Measurements from ENCODE around the gene BSND.

The BSND gene

DNA sequence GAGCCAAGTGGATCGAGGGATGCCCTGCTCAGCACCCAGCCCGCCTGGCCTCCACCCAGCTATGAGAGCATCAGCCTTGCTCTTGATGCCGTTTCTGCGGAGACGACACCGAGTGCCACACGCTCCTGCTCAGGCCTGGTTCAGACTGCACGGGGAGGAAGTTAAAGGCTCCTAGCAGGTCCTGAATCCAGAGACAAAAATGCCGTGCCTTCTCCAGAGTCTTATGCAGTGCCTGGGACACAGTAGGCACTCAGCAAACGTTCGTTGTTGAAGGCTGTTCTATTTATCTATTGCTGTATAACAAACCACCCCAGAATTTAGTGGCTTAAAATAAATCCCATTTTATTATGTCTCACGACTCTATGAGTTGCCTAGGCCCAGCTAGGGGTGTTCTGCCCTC is 6.8 kb upstream of the BSND start:
- H3K27ac ChIP-seq (ENCODE audit: low read length): no peak overlapping the region
- no peaks in the 10 kb centered on the region for H3K36me3 ChIP-seq (replicated peaks; ENCODE audit: low read depth, low read length)
- no peak for TF ChIP-seq EZH2phosphoT487 (IDR thresholded peaks at IDR 0.05; ENCODE audit: low read depth)
- TF ChIP-seq, protein P1, sequence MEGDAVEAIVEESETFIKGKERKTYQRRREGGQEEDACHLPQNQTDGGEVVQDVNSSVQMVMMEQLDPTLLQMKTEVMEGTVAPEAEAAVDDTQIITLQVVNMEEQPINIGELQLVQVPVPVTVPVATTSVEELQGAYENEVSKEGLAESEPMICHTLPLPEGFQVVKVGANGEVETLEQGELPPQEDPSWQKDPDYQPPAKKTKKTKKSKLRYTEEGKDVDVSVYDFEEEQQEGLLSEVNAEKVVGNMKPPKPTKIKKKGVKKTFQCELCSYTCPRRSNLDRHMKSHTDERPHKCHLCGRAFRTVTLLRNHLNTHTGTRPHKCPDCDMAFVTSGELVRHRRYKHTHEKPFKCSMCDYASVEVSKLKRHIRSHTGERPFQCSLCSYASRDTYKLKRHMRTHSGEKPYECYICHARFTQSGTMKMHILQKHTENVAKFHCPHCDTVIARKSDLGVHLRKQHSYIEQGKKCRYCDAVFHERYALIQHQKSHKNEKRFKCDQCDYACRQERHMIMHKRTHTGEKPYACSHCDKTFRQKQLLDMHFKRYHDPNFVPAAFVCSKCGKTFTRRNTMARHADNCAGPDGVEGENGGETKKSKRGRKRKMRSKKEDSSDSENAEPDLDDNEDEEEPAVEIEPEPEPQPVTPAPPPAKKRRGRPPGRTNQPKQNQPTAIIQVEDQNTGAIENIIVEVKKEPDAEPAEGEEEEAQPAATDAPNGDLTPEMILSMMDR (IDR thresholded peaks at IDR 0.05; ENCODE audit: low read depth, low read length): no peak
- no peaks in the 10 kb centered on the region for H3K79me2 ChIP-seq (ENCODE audit: low read length)
- 0 out of 2 replicates have a peak, but pooled peaks cover 3% of the 10 kb centered on the region for H3K4me1 ChIP-seq (ENCODE audit: low read length)
- H4K20me1 ChIP-seq (ENCODE audit: insufficient read depth, low read length): no peaks in the 10 kb centered on the region
- H3K9me3 ChIP-seq (ENCODE audit: insufficient read depth, low read length): no peaks in the 10 kb centered on the region
- H3K4me3 ChIP-seq (ENCODE audit: low read length): no peak overlapping the region
- no peak overlapping the region for H3K4me2 ChIP-seq (ENCODE audit: low read length)
- no peak overlapping the region for H3K9ac ChIP-seq (ENCODE audit: low read length)
- H3K27me3 ChIP-seq (ENCODE audit: low read depth, low read length): peaks cover 12% of the 10 kb centered on the region; the same call in 1 of the 2 replicates
- no peak overlapping the region for H2AFZ ChIP-seq (ENCODE audit: low read depth, low read length)

DNA sequence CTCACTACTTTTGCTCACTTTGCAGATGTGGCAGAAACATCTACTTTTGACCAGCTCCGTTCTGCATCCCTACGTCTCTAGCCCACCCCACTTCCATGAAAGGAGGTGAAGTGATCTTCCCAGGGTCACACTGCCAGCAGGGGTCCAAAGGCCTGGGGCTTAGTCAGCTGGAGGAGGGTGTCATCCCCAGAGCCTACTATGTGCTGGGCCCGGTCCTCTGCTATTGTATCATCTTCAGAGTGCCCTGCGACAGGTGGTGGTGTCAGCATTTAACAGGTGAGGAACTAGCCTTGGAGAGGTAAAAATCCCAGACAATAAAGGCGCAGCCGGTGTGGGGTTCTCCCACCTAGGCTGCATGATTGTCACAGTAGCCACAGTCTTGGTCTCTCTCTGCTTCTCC is 5.6 kb upstream of the BSND start:
- no peak for TF ChIP-seq EZH2phosphoT487 (IDR thresholded peaks at IDR 0.05; ENCODE audit: low read depth)
- TF ChIP-seq, protein P1 (IDR thresholded peaks at IDR 0.05; ENCODE audit: low read depth, low read length): no peak

DNA sequence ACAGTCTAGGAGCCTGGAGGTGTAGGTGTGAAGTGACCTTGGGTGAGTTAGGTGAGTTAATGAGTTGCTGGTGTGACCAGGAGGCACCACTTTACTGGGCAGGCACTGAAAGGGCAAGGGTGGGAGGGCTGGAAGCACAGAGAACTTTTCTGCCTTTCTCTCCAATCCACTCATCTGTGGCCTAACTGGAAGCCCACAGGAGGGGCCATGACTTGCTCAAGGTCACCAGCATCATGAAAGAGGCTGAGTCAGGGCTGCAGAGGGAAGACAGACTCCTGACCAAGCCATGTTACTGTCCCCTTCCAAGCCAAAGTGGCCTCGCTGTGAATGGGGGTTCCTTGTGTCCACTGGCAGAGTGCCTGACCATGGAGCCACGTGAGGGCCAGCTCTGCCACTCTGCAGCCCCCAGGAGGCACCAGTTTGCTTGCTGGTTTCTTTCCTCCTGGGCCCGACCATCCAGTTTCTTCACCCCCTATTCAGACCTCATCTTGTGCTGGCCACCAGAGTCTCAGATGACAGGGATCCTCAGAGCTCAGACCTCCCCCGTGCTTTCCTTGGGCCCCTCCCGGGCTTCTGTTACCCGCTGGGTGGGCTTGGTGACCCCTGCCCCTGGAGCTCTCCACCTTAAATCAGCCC is 4.3 kb upstream of the BSND start:
- Histone ChIP-seq H3K79me2 (ENCODE audit: low read length) (no peaks in the 10 kb centered on the region), H3K9ac (ENCODE audit: low read length) (no peak overlapping the region), H3K36me3 (replicated peaks; ENCODE audit: low read depth, low read length) (no peaks in the 10 kb centered on the region), H3K4me2 (ENCODE audit: low read length) (no peak overlapping the region), H3K4me1 (ENCODE audit: low read length) (0 out of 2 replicates have a peak, but pooled peaks cover 3% of the 10 kb centered on the region), H3K27ac (ENCODE audit: low read length) (no peak overlapping the region), H2AFZ (ENCODE audit: low read depth, low read length) (no peak overlapping the region), H4K20me1 (ENCODE audit: insufficient read depth, low read length) (no peaks in the 10 kb centered on the region), H3K27me3 (ENCODE audit: low read depth, low read length) (peaks cover 12% of the 10 kb centered on the region; the same call in 1 of the 2 replicates), H3K9me3 (ENCODE audit: insufficient read depth, low read length) (no peaks in the 10 kb centered on the region), H3K4me3 (ENCODE audit: low read length) (no peak overlapping the region)
- TF ChIP-seq, protein P1 (IDR thresholded peaks at IDR 0.05; ENCODE audit: low read depth, low read length): no peak
- TF ChIP-seq EZH2phosphoT487 (IDR thresholded peaks at IDR 0.05; ENCODE audit: low read depth): no peak

More for the DNA sequence above, 5.6 kb upstream of the BSND start:
- no peak overlapping the region for H3K4me2 ChIP-seq (ENCODE audit: low read length)
- no peak overlapping the region for H3K9ac ChIP-seq (ENCODE audit: low read length)
- H3K36me3 ChIP-seq (replicated peaks; ENCODE audit: low read depth, low read length): no peaks in the 10 kb centered on the region
- H2AFZ ChIP-seq (ENCODE audit: low read depth, low read length): no peak overlapping the region
- H3K4me1 ChIP-seq (ENCODE audit: low read length): 0 out of 2 replicates have a peak, but pooled peaks cover 3% of the 10 kb centered on the region
- no peak overlapping the region for H3K4me3 ChIP-seq (ENCODE audit: low read length)
- no peaks in the 10 kb centered on the region for H4K20me1 ChIP-seq (ENCODE audit: insufficient read depth, low read length)
- H3K9me3 ChIP-seq (ENCODE audit: insufficient read depth, low read length): no peaks in the 10 kb centered on the region
- no peak overlapping the region for H3K27ac ChIP-seq (ENCODE audit: low read length)
- no peaks in the 10 kb centered on the region for H3K79me2 ChIP-seq (ENCODE audit: low read length)
- peaks cover 12% of the 10 kb centered on the region; the same call in 1 of the 2 replicates for H3K27me3 ChIP-seq (ENCODE audit: low read depth, low read length)

DNA sequence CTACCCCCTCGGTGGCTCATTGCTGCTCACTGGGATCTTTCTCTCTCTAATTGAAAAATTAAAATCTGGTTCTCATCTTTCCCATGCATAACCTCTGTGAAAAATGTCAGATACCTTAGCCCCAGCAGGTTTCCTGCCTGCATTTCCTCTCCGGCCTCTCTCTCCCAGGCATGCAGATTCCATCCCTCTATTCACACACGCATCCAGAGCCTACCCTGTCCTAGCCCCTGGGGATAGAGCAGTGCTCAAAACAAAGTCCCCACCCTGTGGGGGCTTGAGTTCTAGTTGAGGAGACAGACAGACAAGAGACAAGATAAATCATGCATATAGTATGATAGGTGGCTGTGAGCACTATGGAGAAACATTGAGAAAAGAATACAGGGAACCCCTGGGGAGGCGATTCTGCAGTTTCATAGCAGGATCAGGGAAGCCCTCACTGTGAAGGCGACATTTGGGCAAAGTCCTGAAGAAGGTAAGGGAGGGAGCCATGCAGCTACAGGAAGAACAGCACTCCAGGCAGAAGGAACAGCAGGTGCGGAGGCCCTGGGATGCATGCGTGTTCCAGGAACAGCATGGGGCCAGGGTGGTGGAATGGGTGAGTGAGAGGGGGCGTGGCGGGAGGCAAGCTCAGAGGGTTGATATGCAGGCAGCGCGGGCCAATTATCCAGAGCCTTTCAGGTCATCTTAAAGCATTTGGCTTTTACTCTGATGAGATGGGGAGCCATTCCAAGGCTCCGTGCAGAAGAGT is 3.5 kb upstream of the BSND start:
- no peak overlapping the region for H3K4me2 ChIP-seq (ENCODE audit: low read length)
- H3K9ac ChIP-seq (ENCODE audit: low read length): no peak overlapping the region
- no peaks in the 10 kb centered on the region for H4K20me1 ChIP-seq (ENCODE audit: insufficient read depth, low read length)
- 0 out of 2 replicates have a peak, but pooled peaks cover 3% of the 10 kb centered on the region for H3K4me1 ChIP-seq (ENCODE audit: low read length)
- H3K9me3 ChIP-seq (ENCODE audit: insufficient read depth, low read length): no peaks in the 10 kb centered on the region
- H2AFZ ChIP-seq (ENCODE audit: low read depth, low read length): no peak overlapping the region
- H3K36me3 ChIP-seq (replicated peaks; ENCODE audit: low read depth, low read length): no peaks in the 10 kb centered on the region
- no peaks in the 10 kb centered on the region for H3K79me2 ChIP-seq (ENCODE audit: low read length)
- H3K27ac ChIP-seq (ENCODE audit: low read length): no peak overlapping the region
- peaks cover 12% of the 10 kb centered on the region; the same call in 1 of the 2 replicates for H3K27me3 ChIP-seq (ENCODE audit: low read depth, low read length)
- H3K4me3 ChIP-seq (ENCODE audit: low read length): no peak overlapping the region
- TF ChIP-seq EZH2phosphoT487 (IDR thresholded peaks at IDR 0.05; ENCODE audit: low read depth): no peak
- TF ChIP-seq, protein P1 (IDR thresholded peaks at IDR 0.05; ENCODE audit: low read depth, low read length): no peak
